Measurements from ENCODE around the gene CNOT3.

The CNOT3 gene

DNA sequence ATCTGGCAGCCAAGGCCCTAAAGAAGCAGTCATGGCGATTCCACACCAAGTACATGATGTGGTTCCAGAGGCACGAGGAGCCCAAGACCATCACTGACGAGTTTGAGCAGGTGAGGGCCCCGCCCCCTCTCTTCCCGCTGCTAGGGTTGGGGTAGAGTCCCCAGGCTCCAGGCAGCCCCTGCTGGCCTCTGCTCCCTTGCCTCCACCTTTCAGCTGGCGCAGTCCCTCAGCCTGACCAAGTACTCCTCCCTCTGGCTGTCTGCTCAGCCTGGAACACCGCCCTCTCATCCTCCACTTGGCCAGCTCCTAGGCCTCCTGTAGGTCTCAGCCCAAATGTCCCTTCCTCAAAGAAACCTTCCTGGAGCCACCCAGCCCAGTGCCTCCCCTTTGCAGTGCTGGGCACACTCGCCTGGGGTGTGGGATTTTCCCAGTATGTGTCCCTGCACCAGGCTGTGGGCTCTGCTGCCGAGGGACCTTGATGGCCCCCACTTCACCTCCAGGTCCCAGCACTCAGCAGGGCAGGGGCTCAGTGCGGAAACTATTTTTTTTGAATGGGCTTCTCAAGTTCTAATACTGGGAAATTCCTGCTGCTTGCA, 16.3 kb downstream of the CNOT3 start:
- H3K27me3 ChIP-seq (ENCODE audit: control insufficient read depth, insufficient read depth, low read length): no peaks in the 10 kb centered on the region
- H2AFZ ChIP-seq: no peak overlapping the region
- no peaks in the 10 kb centered on the region for H3K36me3 ChIP-seq (ENCODE audit: control insufficient read depth, insufficient read depth, low read length)
- no peaks in the 10 kb centered on the region for H3K9me3 ChIP-seq (ENCODE audit: control insufficient read depth, low read length)
- H3K4me2 ChIP-seq (ENCODE audit: low read length): no peak overlapping the region
- no peak overlapping the region for H3K4me3 ChIP-seq (ENCODE audit: low read depth, low read length)
- H3K27ac ChIP-seq: no peak overlapping the region
- peaks cover 3% of the 10 kb centered on the region for H3K79me2 ChIP-seq
- H3K9ac ChIP-seq: no peak overlapping the region
- H3K4me1 ChIP-seq: peaks cover 5% of the 10 kb centered on the region
- TF ChIP-seq, protein P1, sequence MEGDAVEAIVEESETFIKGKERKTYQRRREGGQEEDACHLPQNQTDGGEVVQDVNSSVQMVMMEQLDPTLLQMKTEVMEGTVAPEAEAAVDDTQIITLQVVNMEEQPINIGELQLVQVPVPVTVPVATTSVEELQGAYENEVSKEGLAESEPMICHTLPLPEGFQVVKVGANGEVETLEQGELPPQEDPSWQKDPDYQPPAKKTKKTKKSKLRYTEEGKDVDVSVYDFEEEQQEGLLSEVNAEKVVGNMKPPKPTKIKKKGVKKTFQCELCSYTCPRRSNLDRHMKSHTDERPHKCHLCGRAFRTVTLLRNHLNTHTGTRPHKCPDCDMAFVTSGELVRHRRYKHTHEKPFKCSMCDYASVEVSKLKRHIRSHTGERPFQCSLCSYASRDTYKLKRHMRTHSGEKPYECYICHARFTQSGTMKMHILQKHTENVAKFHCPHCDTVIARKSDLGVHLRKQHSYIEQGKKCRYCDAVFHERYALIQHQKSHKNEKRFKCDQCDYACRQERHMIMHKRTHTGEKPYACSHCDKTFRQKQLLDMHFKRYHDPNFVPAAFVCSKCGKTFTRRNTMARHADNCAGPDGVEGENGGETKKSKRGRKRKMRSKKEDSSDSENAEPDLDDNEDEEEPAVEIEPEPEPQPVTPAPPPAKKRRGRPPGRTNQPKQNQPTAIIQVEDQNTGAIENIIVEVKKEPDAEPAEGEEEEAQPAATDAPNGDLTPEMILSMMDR (IDR thresholded peaks at IDR 0.05): no peak

GRCh38 chr19:54154603-54155345, 17.2 kb downstream of the CNOT3 start:
- Histone ChIP-seq H3K4me1 (peaks cover 5% of the 10 kb centered on the region), H3K27ac (no peak overlapping the region), H3K4me3 (ENCODE audit: low read depth, low read length) (no peak overlapping the region), H3K36me3 (ENCODE audit: control insufficient read depth, insufficient read depth, low read length) (no peaks in the 10 kb centered on the region), H3K4me2 (ENCODE audit: low read length) (no peak overlapping the region), H3K27me3 (ENCODE audit: control insufficient read depth, insufficient read depth, low read length) (no peaks in the 10 kb centered on the region), H3K9me3 (ENCODE audit: control insufficient read depth, low read length) (no peaks in the 10 kb centered on the region), H2AFZ (no peak overlapping the region), H3K79me2 (peaks cover 3% of the 10 kb centered on the region), H3K9ac (no peak overlapping the region)
- TF ChIP-seq, protein P1 (IDR thresholded peaks at IDR 0.05): no peak

DNA sequence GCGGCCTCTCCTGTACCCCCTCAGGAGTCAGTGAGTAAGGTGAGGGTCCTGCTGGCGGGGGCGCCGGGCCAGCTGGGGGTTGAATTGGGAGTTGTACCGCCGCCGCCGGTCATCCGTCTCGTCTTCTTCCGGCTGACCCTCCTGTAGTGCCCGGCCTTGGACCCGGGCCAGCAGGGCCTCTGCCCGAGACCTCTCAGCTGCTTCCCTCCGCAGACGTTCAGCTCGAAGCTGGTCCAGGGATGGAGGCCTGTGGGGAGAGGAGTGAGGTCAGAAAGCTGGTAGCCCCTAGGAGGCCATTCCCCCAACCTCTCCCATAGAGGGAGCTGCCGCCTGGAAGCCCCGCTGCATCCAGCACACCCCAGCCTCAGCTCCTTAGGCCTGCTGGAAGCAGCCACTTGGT, 18.1 kb downstream of the CNOT3 start:
- Histone ChIP-seq H3K4me3 (ENCODE audit: low read depth, low read length) (no peak overlapping the region), H3K27ac (no peak overlapping the region), H3K9me3 (ENCODE audit: control insufficient read depth, low read length) (no peaks in the 10 kb centered on the region), H3K79me2 (peaks cover 3% of the 10 kb centered on the region), H3K4me1 (peaks cover 12% of the 10 kb centered on the region), H2AFZ (no peak overlapping the region), H3K4me2 (ENCODE audit: low read length) (no peak overlapping the region), H3K36me3 (ENCODE audit: control insufficient read depth, insufficient read depth, low read length) (no peaks in the 10 kb centered on the region), H3K27me3 (ENCODE audit: control insufficient read depth, insufficient read depth, low read length) (no peaks in the 10 kb centered on the region), H3K9ac (no peak overlapping the region)
- TF ChIP-seq, protein P1 (IDR thresholded peaks at IDR 0.05): no peak

- Histone ChIP-seq H3K9ac (no peak overlapping the region), H3K4me1 (peaks cover 13% of the 10 kb centered on the region), H3K27me3 (ENCODE audit: control insufficient read depth, insufficient read depth, low read length) (no peaks in the 10 kb centered on the region), H2AFZ (no peak overlapping the region), H3K4me3 (ENCODE audit: low read depth, low read length) (no peak overlapping the region), H3K27ac (no peak overlapping the region), H3K79me2 (peaks cover 3% of the 10 kb centered on the region), H3K4me2 (ENCODE audit: low read length) (no peak overlapping the region), H3K9me3 (ENCODE audit: control insufficient read depth, low read length) (no peaks in the 10 kb centered on the region), H3K36me3 (ENCODE audit: control insufficient read depth, insufficient read depth, low read length) (no peaks in the 10 kb centered on the region)
- TF ChIP-seq, protein P1 (IDR thresholded peaks at IDR 0.05): no peak
Measured at GRCh38 chr19:54156490-54156889, 18.9 kb downstream of the CNOT3 start.

All from parathyroid adenoma (tissue), 2 donors.